ENCODE data around the gene XKR3.
"Not testable (repeated sequence)": the region's sequence is repeated elsewhere in the genome, so short reads cannot be mapped to it uniquely, and the experiment has no call there.

Gene XKR3

GRCh38 chr22:16747266-16748159, 77.7 kb downstream of the XKR3 start:
- DNase-seq: not testable (repeated sequence)

DNA sequence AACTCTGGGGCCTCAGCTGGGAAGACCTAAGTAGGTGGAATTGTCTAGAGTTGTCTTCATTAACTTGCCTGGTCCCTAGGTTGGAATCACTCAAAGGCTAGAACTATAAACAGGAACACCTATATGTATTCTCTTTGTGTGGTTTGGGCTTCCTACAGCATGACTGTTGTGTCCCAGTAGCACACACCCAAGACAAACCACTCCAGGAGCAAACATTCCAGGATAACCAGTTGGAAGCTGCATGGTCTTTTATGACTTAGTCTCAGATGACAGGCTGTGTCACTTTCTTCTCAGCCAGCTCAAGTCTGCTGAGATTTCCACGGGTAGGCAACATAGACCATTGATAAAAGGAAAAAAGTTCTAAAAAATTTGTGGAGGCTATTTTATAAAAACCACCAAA, 90.9 kb downstream of the XKR3 start:
- DNase-seq: not testable (repeated sequence)

All from effector CD4-positive, alpha-beta T cell (primary cell).